ENCODE results near the gene SLC6A7. TPM values are rescaled to one million over a fixed set of nuclear protein-coding genes. Genes with fewer than 3 reads are reported as not detected.
A peak's percentile ranks its signal among the peaks of the same experiment; 100 is the strongest.

SLC6A7 gene
- polyA plus RNA-seq, 6 donors from 2014 or later = not detected

DNA sequence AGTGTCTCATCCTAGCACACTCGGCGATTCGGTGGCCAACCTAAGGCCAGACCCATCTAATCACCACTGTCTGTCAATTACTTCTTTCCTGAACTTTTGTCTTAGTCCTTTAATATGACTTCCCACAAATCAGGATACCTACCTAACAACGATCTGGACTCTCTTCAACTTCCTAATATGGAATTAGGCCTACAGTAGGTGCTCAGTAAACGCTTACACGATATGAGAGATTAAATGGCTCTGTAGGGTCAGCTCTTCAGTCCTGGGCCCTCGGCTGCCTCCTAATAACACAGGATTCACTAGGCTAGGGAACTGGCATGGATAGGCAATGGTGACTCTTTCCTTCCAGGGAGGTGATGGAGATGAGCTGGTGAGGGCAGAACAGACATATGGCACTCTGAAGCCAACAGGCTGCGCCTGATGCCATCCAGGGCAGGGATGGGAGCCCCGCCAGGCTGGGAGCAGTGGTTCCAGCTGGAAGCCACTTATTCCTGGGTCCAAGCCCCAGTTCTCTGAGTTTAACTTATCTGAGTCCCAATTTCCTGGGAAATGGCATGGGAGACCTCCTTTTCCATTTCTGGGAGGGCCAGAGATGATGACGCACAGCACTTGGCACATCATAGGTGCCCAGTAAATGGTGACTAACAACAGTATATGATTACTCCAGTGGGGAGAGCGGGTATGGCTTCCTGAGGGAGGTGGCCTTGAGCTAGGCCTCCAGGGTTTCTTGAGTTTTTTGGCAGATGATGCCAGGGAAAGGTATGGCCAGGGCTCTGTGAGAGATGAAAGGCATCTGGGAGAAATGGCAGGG, 41.5 kb upstream of the SLC6A7 start:
- no peak for DNase-seq
- H3K4me1 Mint-ChIP-seq = peaks cover 0 to 7% (median 2%) of the 10 kb centered on the region in 3 donors

DNA sequence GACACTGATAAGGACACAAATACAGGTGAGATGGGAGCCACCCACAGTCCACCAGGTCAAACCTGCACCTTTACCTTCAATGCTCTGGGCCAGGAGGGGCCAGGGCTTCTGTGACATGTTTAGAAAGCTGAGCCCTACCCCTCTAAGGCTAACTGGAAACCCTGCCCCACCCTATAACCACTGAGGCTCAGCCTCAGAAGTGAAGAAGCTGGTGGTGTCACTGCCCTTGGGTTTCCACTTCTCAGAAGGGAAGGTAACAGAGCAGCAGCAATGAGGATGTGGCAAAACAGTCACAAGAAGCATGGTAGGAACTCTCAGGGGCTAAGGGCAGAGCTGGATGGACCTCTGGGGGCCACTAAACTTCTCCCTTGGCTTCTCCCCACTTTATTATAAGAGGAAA, 40.2 kb upstream of the SLC6A7 start:
- Mint-ChIP-seq H3K9me3 (no peaks in the 10 kb centered on the region), H3K4me1 (peaks cover 10 to 14% (median 12%) of the 10 kb centered on the region in 3 donors), H3K27me3 (no peaks in the 10 kb centered on the region), H3K36me3 (no peaks in the 10 kb centered on the region), H3K4me3 (no peak overlapping the region), H3K27ac (no peak overlapping the region)
- ATAC-seq (ENCODE audit: low read depth in 2 of 2) (no peak), DNase-seq (no peak)

More for the DNA sequence above, 41.5 kb upstream of the SLC6A7 start:
- H3K27me3 Mint-ChIP-seq = peaks cover 0 to 5% (median 0%) of the 10 kb centered on the region in 3 donors
- no peaks in the 10 kb centered on the region for H3K9me3 Mint-ChIP-seq
- peak overlapping the region in 1 of 6 donors; percentile 32 for H3K27ac Mint-ChIP-seq
- no peak overlapping the region for H3K4me3 Mint-ChIP-seq
- no peak for ATAC-seq (ENCODE audit: low read depth in 2 of 2)
- H3K36me3 Mint-ChIP-seq = no peaks in the 10 kb centered on the region

DNA sequence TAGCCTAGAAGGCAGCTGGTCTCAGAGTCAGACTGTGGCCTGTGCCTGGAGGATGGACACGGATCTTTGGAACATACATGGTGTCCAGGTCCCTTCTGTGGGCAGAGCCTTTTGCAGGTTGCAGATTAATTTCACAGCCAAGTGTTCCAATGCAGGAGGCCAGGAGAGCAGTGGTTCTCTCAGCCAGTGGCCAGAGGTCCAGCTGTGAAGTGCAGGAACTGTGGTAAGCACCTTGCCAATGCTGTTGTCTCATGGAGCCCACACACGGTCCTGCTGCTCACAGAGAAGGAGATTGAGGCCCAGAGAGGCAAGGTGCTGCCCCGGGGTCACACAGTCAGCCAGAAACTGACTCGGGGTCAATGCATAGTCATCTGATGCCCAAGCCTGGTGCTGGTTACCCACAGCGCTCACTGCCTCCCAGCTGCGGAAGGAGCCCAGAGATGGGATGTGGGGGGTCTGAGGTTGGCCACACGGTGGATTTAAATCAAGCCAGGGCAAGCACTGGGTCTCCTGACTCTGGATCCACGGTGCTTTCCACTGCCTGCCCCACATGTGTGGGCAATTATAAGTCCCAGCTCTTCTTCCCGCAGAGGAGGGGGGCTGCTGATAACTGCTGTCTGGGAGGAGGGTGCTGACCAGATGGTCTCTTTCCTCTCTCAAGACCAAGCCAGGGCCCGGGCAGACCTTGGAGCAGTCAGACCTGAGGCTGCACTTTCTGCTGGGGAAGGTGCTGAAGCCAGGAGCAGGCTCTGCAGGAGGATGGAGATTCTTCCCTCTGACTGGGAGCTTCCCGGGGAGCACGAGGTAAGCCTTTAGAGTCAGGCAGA, 37.0 kb upstream of the SLC6A7 start:
- no peaks in the 10 kb centered on the region for H3K36me3 Mint-ChIP-seq
- H3K4me3 Mint-ChIP-seq = no peak overlapping the region
- DNase-seq (no peak), ATAC-seq (ENCODE audit: low read depth in 2 of 2) (no peak)
- peaks cover 0 to 4% (median 0%) of the 10 kb centered on the region in 3 donors for H3K27me3 Mint-ChIP-seq
- H3K27ac Mint-ChIP-seq = peak overlapping the region in 1 of 6 donors; percentile 61
- H3K4me1 Mint-ChIP-seq = peaks cover 21 to 28% (median 27%) of the 10 kb centered on the region in 3 donors
- H3K9me3 Mint-ChIP-seq = no peaks in the 10 kb centered on the region

DNA sequence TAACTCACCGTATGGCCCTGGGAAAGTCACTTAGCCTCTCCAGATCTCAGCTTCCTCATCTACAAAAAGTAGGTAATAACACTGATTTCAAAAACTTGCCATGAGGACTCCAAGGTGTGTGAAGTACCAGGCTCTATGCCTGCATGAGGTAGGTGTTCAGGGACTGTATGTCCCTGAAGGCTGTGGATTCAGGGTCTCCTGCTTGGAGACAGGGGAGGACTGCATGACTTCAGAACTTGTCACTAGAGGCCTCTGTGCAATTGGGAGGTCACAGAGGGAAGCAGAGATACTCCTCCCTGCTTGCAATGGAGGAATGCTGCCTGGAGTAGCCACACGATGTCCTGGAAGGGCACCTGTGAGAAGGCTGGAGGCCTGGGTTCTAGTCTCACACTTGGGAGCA, 36.4 kb upstream of the SLC6A7 start:
- ATAC-seq (ENCODE audit: low read depth in 2 of 2) (no peak), DNase-seq (no peak)
- Mint-ChIP-seq H3K4me3 (peak overlapping the region in 4 of 8 donors; percentile 44 to 96 (median 54)), H3K4me1 (peaks cover 21 to 28% (median 27%) of the 10 kb centered on the region in 3 donors), H3K27ac (peak overlapping the region in 3 of 6 donors; percentile 17 to 80 (median 56)), H3K27me3 (peaks cover 0 to 4% (median 0%) of the 10 kb centered on the region in 3 donors), H3K9me3 (no peaks in the 10 kb centered on the region), H3K36me3 (no peaks in the 10 kb centered on the region)

DNA sequence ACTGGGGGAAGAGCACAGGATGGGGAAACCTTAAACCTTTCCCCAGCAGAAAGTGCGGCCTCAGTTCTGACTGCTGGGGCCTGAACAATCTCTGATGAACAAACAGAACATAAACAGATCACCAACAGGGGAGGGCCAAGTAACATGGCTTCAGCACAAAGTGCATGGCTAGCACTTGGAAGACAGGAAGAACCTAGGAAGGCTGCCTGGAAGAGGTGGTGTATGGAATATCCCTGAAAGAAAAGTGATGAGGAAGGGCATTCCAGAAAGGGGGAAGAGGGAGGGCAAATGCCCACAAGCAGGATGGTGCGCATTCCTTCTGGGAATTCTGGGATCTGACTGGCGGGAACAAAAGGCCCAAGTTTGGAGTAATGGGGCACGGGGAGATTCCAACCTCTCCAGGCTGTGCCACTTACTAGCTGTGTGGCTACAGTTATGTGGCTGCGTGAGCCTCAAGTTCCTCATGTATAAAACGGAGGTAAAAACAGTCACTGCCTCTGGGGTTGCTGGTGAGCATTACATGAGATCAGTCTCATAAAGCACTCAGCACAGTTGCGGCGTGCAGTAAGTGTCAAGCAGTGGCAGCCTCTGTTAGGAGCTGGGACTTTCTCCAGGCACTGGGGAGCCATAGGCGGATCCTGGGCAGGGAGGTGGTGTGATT, 35.8 kb upstream of the SLC6A7 start:
- Mint-ChIP-seq H3K9me3 (no peaks in the 10 kb centered on the region), H3K27ac (peak overlapping the region in 5 of 6 donors; percentile 31 to 65 (median 56)), H3K4me1 (peaks cover 21 to 28% (median 27%) of the 10 kb centered on the region in 3 donors), H3K36me3 (no peaks in the 10 kb centered on the region), H3K27me3 (peaks cover 0 to 4% (median 0%) of the 10 kb centered on the region in 3 donors), H3K4me3 (peak overlapping the region in 7 of 8 donors; percentile 65 to 96 (median 78))
- DNase-seq (no peak), ATAC-seq (ENCODE audit: low read depth in 2 of 2) (peak; percentile 55 to 59)

DNA sequence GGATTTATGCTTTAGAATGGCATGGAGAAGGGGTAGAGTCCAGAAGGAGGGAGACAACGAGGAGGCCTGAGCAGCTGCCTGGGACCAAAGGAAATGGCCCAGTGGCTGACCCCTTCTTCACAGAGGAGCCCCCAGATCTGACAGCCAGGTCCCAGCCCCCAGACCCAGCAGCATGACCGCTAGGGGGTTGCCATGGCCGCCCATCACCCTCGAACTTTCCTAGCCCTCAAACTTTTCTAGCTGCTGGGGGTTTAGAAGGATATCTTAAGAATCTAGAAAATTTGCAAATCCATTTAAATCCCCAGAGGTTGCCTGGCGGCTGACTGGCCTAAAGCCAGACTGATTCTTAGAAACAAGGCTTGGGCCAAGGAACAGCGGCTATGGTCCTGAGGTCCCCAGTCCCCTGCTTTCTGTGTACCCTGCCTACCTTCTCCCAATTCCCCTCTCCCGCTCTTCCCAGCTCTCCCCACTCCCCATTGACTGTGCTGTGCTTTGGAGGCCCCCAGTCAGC, 35.2 kb upstream of the SLC6A7 start:
- Mint-ChIP-seq H3K27me3 (peaks cover 0 to 4% (median 0%) of the 10 kb centered on the region in 3 donors), H3K36me3 (no peaks in the 10 kb centered on the region), H3K4me1 (peaks cover 21 to 28% (median 27%) of the 10 kb centered on the region in 3 donors), H3K27ac (peak overlapping the region in 2 of 6 donors; percentile 56 to 63), H3K9me3 (no peaks in the 10 kb centered on the region), H3K4me3 (peak overlapping the region in 7 of 8 donors; percentile 65 to 96 (median 78))
- ATAC-seq (ENCODE audit: low read depth in 2 of 2) = no peak
- DNase-seq = no peak

DNA sequence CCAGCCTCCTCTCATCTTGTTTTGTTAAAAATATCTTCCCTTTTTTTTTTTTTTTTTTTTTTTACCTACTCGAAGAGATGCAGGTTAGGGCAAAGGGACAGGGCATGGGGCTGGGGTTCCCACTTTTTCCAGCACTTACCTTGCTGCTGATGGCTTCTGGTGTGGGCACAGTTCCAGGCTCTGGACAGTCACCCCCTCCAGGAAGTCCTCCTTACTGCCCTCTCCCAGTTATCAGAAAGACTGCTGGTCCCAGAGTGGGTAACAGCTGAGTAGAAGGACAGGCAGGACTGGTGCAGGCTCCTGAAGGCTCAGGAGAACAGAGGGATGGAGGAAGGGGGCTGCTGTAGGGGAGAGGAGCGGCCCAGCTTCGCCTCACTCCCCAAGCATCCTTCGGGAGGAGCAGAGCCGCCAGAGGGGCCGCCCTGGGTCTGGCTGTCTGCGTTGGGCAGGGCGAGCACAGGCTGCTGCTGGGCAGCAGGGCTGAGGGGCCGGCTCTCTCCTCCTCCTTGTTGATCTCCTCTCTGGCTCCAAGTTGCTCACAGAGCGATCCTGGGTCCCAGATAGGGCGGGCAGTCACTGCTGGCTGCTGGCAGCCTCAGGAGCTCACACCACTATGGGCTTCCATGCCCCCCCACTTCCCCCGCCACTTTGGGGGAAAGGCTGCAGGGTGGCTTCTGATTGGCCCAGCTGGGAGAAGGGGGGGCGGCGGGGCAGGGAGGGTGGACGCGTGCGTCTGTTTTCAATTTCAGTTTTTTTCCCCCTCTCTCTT, 34.4 kb upstream of the SLC6A7 start, which contains the start of gene PDGFRB:
Gene PDGFRB, minus strand, starts transcription at position 588 of the 769 bp plus-strand sequence. CDS start 18,798 bp downstream, outside the sequence.
- Mint-ChIP-seq H3K4me3 (peak within 1 kb of the TSS; percentile 91 to 98 (median 96)), H3K9me3 (no peaks in the 10 kb centered on the region), H3K4me1 (peaks cover 21 to 28% (median 27%) of the 10 kb centered on the region in 3 donors), H3K27ac (peak within 1 kb of the TSS; percentile 69 to 92 (median 84)), H3K36me3 (no peaks in the 10 kb centered on the region), H3K27me3 (peaks cover 0 to 4% (median 0%) of the 10 kb centered on the region in 3 donors)
- DNase-seq = peak; percentile 65
- ATAC-seq (ENCODE audit: low read depth in 2 of 2) = peak; percentile 87 to 89

DNA sequence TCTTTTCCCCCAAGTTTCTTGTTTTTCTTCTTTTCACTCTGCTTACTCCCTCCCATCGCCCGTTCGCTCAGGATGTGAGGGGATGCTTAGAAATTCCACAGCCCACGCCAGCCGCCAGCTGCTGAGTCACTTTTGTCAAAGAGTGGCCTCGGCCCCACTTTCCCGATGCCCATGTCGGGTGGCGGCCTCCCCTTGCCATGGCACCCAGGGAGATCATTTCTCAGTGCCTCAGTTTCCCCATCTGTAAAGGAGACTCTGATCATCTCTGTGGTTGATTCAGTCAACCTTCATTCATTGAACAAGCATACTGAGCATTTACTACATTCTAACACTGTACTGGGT, 33.9 kb upstream of the SLC6A7 start:
- H3K36me3 Mint-ChIP-seq = no peaks in the 10 kb centered on the region
- no peak for DNase-seq
- H3K4me1 Mint-ChIP-seq = peaks cover 25 to 28% (median 27%) of the 10 kb centered on the region in 3 donors
- peak overlapping the region; percentile 91 to 98 (median 96) for H3K4me3 Mint-ChIP-seq
- no peak for ATAC-seq (ENCODE audit: low read depth in 2 of 2)
- peak overlapping the region; percentile 23 to 92 (median 84) for H3K27ac Mint-ChIP-seq
- H3K9me3 Mint-ChIP-seq = no peaks in the 10 kb centered on the region
- H3K27me3 Mint-ChIP-seq = peaks cover 0 to 4% (median 4%) of the 10 kb centered on the region in 3 donors

DNA sequence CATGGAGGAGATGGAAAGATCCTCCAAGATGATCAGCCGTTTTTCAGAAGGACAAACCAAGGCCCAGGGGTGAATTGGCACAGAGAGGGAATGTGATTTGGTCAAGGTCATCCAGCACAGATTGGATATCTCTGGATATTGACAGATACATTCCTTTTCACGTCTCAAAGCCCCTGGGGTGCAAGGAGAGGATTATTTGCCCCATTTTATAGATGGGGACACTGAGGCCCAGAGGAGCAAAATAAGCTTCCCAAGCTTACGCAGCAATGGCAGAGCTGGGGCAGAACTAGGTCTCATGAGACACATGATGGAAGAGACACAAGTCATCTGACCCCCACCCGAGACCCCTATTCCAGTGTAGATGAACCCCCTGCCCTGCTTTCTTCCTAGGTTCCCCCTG, 33.3 kb upstream of the SLC6A7 start:
- H3K4me1 Mint-ChIP-seq = peaks cover 27 to 30% (median 27%) of the 10 kb centered on the region in 3 donors
- ATAC-seq (ENCODE audit: low read depth in 2 of 2) (no peak), DNase-seq (no peak)
- peak overlapping the region in 2 of 6 donors; percentile 87 to 92 for H3K27ac Mint-ChIP-seq
- H3K4me3 Mint-ChIP-seq = peak overlapping the region in 7 of 8 donors; percentile 91 to 98 (median 96)
- H3K9me3 Mint-ChIP-seq = no peaks in the 10 kb centered on the region
- peaks cover 0 to 6% (median 4%) of the 10 kb centered on the region in 3 donors for H3K27me3 Mint-ChIP-seq
- no peaks in the 10 kb centered on the region for H3K36me3 Mint-ChIP-seq

DNA sequence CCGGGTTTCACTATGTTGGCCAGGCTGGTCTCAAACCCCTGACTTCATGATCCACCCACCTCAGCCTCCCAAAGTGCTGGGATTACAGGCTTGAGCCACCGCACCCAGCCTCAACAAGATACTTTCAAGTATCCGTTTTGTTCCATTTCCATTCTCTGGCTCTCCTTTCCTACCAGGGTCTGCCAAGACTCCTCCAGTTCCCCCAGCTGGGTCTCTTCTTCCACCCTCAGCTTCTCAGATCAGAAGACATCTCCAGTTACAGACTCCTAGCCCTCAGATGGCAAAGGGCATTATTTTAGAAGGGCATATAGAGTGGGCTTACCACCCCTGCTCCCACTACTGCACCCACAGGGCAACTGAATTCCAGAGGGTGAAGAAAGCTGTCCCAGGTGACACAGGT, 32.7 kb upstream of the SLC6A7 start:
- Mint-ChIP-seq H3K36me3 (no peaks in the 10 kb centered on the region), H3K27me3 (peaks cover 0 to 9% (median 4%) of the 10 kb centered on the region in 3 donors), H3K4me3 (peak overlapping the region; percentile 27 to 98 (median 86)), H3K9me3 (no peaks in the 10 kb centered on the region), H3K4me1 (peaks cover 27 to 32% (median 29%) of the 10 kb centered on the region in 3 donors), H3K27ac (peak overlapping the region in 2 of 6 donors; percentile 66 to 89)
- ATAC-seq (ENCODE audit: low read depth in 2 of 2) (no peak), DNase-seq (no peak)

DNA sequence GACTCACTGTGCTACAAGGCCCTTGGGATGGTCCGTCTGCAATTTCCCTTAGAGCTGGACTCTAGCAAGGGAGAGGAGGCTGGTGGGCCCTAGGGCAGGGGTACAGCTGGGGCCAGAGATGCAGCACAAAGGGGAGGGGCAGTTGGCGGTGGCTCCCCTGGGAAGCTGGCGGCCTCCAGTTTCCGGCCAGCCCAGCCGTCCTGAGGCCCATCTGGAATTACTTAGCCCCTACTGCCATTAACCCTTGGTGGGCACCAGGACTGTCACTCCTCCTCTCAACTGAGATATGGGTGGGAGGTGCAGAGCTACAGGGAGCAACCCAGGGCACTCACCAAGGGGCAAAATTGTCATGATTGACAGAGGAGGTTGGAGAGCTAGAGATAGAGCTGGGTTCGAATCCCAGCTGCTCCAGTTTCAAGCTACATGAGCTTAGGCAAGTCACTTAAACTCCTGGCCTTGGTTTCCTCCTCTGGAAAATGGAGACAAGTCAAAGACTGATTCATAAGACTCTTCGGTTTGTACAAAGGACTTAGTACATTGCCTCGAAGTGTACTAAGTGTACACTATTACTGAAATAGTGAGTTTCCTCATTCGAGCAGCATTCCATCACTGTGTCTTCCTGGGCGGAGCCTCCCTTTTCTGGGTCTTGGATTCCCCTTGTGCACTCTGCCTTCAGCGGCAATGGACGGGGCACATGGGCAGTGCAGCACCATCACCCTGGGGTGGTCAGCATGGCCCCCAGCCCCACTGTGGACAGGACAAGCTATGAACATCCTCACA, 31.5 kb upstream of the SLC6A7 start:
- H3K27me3 Mint-ChIP-seq = peaks cover 0 to 9% (median 4%) of the 10 kb centered on the region in 3 donors
- peaks cover 27 to 32% (median 29%) of the 10 kb centered on the region in 3 donors for H3K4me1 Mint-ChIP-seq
- no peak for ATAC-seq (ENCODE audit: low read depth in 2 of 2)
- H3K9me3 Mint-ChIP-seq = no peaks in the 10 kb centered on the region
- no peak for DNase-seq
- H3K36me3 Mint-ChIP-seq = no peaks in the 10 kb centered on the region
- H3K27ac Mint-ChIP-seq = no peak overlapping the region
- H3K4me3 Mint-ChIP-seq = peak overlapping the region in 1 of 8 donors; percentile 30
